HG02884 (cell line): ENCODE data around the gene RANBP1.

ENCODE experiments used
- ATAC-seq: cut with Tn5 transposase; IDR thresholded peaks from one replicate; pipeline ENCODE4 v1.9.1; 2021; ENCODE audit warnings: mild to moderate bottlenecking, moderate library complexity; ENCODE audit not compliant: unreplicated experiment

Gene RANBP1

DNA sequence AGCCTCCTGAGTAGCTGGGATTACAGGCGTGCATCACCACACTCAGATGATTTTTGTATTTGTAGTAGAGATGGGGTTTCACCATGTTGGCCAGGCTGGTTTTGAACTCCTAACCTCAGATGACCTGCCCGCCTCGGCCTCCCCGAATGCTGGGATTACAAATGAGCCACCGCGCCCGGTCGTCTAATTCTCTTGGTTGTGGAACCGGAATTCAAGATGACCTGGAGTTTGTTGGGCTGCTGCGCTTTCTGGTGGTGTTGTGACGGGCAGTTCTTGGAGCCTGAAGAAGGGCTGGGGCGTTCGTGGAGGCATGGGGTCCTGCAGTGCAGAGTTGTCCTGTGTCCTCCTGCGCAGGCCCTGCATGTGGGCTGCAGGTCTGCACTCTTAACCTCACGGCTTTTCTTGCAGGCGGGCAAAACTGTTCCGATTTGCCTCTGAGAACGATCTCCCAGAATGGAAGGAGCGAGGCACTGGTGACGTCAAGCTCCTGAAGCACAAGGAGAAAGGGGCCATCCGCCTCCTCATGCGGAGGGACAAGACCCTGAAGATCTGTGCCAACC lies 6.0 kb downstream of the RANBP1 start:
- ATAC-seq: no peak

DNA sequence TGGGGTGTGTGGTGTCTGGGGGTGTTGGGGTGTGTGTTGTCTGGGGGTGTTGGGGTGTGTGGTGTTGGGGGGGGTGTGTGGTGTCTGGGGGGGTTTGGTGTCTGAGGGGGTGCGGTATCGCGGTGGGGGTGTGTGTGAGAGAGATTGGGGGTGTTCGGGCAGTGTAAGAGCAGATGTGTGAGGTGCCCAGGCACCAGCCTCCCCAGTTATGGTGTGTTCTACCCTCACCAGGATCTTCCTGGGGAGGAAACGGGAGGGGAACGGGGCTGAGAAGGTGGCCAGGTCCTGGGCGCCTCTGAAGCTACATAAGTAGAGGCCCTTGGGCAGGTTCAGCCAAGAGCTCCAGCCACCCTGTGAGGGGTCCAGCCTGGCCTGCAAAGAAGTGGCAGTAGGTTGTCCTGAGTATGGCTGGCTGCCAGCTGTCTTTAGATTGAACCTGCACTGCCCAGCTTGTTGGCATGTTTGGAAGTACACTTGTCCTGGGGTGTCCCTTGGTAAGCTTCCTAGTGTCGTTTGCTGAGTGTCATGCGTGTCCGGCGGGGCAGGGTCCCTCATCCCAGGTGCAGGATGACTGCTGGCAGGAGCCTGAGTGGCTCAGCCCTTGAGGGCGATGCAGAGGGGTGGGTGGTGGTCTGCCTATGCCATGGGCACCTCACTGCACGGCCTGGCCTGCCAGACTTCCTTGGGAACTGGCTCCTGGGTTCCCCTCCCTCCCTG lies 7.6 kb downstream of the RANBP1 start:
- no peak for ATAC-seq

DNA sequence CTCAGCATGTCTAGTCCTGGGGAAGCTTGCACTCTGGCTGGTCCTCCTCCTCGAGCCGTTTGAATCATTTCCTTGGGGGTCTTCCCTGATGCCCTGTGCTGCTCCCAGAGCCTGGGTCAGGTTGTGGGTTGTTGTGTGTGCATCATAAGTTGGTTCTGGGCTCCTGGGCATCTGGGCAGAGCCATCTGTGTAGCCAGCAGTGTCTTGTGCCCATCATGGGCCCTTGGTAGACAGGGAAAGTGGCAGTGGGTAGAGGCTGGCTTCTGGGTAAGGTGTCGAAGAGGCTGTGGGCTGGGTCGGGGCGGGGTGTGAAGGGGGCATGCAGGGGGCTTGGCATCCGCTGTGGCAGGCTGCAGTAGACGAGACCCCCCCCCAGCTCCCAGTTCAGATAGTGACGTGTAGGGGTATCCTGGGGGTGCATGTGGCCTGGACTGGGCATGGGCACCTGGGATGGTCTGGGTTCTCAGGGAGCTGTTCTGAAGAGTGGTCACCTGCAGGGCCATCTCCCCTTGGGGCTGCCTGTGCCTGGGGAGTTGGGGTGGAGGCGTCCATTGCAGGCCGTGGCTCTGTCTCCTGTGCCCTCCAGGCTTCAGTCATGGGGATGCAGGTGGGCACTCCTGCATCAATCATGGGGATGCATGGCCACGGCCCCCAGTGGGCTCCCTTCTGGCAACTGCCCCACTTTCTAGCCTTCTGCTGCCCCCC lies 8.3 kb downstream of the RANBP1 start:
- ATAC-seq: no peak

DNA sequence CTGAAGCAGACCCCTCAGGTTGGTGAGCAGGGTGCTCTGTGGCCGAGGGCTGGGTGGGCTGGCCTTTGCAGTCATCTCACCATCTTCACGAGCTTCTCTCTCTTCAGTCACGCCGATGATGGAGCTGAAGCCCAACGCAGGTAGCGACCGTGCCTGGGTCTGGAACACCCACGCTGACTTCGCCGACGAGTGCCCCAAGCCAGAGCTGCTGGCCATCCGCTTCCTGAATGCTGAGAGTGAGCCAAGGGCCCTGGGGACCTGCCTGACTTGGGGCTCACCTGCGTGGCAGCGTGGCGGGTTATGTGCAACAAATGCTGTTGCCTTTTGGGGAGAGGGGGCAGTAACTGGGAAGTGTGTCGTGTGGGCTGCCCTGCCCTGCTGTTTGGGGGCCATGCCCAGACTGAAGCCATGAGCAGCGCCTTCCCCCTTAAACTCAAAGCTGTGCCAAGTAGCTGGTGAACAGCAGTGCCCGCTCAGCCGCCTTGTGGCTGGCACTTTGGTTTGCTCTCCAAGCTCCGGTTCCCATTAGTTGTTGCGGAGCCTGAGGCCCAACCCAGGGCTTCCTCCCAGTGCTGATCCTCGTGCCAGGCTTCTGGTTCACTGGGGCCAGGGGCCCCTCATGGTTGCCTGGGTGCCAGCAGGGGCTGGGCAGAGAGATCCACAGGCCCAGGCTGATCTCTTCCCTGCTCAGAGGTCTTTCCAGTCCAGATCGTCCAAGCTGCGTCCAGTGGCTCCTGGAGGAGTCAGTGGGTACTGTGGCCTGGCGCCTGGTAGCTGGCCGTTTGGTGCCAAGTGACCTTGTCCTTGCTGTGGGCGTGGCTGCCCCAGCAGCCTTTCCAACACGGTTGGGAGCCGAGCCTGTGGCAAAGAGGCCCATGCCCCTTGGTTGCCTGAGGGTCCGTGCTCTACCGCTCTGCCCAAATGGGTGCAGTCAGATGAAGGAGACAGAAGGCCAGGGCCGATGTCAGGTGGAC lies 9.6 kb downstream of the RANBP1 start:
- no peak for ATAC-seq

DNA sequence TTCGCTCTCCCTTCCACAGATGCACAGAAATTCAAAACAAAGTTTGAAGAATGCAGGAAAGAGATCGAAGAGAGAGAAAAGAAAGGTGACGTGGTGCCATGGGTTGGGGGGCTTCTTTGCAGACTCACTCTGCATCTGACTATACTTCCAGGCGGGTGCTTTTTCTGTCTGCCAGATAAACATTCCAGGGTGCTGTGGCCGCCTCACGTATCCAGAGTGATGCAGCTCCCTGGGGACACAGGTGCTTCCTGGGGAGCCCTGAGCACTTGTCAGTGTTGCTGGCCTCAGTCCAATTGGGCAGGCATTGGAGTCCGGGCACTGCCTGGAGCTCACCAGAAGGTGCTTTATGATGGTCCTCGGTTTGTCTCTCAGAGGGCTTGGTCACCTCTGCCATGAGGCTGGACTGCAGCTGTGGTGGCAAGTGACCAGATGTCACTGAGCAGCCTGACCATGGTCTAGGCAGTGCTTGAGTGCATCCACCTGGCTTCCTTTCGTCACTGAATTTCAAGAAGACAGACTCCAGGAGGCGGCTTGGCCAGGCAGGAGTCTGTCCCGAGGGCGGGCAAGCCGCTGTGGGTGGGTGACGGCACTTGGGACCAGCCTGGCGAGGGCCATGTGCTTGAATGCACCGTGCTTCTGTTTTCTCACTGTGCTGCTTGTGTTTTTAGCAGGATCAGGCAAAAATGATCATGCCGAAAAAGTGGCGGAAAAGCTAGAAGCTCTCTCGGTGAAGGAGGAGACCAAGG lies 10.6 kb downstream of the RANBP1 start:
- ATAC-seq: no peak

DNA sequence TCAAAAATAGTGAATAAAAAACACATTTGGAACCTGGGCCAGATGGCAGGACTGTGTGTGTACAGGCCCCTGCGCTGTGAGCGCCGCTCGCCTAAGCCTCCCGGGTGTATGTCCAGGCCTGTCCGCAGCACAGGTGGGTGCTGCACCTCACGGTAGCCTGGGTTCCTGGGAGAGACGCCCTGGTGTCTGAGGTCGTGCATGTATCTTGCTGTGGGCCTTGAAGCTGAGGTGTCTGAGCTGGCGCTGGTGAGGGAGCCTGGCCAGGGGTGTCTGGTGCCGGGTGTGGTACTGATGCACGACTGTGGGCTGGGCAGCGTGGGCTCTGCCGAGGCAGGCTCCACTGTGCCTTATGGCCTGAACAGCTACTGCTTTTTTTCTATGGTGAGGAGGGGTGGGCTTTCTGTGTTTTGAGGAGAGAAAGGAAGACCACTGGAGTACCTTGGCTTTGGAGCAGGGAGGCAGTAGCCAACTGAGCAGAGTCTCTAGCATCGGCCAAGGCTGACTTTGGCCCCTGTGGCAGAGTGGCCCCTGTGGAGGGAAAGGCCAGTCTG lies 11.5 kb downstream of the RANBP1 start:
- no peak for ATAC-seq

DNA sequence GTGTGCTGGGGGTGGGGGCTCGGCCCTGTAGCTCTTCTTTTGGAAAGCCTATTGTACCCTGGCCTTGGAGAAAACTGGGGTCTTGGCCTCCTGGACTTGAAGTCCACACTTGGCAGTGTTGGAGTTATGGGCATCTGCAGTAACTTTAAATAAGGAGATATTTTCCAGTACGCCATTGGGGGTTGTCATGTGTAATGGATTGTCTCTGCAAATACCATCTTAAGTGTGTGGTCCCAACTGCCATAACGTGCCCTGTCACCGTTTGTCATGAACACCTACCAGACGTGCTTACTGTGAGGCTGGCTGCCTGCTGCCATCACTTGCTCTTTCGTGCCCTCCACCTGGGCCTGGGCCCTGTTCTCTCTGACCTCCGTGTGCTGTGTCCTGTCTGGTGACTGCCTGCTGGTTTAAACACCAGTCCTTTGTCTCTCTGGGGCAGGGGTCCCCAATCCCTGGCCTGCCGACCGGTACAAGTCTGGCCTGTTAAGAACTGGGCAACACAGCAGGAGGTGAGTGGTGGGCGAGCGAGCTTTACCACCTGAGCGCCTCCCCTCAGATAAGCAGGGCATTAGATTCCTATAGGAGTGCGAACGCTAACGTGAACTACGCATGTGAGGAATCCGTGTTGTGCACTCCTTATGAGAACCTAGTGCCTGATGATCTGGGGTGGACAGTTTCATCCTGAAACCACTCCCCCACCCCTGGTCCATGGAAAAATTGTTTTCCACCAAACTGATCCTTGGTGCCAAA lies 12.1 kb downstream of the RANBP1 start:
- ATAC-seq: no peak

DNA sequence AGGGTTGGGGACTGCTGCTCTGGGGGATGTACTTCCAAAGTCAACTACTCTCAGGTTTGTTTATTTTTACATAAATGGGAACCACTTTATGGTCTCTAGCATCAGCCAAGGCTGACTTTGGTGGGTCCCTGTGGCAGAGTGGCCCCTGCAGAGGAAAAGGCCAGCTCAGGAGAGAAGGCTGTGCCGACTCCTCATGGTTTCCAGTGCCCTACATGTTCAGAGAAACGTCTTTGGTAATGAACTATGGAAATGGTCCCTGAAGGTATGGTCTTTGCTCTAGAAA lies 12.7 kb downstream of the RANBP1 start:
- no peak for ATAC-seq

DNA sequence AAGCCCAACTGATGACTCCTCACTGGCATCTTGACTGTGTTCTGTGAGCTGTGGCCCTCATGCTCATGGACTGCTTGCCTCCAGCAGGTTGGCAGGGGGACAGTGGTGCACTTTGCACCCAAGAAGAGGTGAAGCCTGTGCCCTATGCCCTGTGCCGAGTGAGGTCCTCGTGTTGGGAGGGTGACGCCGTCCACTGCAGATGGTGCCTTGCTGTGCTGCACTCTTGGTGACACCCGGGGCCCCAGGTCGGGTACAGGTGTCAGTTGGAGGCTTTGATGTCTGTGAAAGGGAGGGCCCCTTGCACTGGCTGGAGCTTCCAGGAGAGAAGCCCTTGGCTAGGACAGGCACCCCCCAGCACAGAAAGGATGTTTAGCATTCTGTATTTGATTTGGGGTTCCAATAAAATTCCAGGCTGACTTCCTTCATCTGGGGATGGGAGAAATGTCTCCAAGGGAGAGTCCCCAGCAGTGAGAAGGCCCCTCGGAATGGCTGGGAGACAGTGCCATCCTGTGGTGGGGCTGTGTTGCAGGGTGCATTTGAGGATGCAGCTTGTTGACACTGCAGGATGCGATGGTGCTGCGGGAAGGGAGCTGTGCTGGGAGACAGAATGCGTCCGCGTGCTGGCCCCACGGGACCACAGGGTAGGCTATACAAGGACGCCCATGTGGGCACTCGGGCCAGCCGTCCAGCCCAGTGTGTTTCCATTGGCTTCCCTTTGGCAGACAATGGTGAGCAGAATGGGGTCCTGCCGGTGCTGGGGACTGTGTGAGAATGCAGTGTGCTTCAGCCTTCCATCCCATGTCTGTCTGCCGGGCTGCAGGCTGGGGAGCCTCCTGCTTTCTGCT lies 13.2 kb downstream of the RANBP1 start:
- ATAC-seq: no peak

DNA sequence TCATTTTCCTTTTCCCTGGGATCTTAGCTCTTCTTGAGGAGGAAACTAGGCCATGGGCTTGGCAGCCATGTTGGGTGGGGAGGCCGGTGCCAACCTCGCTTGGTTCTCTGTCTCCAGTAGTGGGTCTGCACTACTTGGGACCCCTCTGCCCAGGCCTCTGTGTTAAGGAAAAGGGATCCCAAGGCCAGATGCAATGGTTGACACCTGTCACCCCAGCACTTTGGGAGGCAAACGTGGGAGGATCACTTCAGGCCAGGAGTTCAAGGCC lies 13.8 kb downstream of the RANBP1 start:
- no peak for ATAC-seq

DNA sequence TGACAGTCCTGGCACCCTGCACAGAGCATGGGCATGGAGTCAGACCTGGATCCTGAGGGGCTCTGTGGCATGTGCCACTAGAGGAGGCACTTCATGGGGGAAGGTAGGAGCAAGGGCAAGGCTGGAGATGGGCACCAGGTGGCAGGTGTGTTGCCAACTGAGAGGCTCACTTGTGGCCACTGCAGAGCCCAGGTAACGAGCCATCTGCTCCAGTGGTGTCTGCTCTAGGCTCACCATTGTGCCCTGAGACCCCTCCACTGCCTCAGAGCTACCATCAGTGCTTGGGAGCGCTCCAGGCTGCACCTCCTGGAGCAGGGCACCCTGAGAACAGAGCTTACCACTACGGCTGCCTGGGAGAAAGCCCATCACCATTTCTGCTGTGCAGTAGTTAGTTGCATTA lies 14.4 kb downstream of the RANBP1 start:
- no peak for ATAC-seq

DNA sequence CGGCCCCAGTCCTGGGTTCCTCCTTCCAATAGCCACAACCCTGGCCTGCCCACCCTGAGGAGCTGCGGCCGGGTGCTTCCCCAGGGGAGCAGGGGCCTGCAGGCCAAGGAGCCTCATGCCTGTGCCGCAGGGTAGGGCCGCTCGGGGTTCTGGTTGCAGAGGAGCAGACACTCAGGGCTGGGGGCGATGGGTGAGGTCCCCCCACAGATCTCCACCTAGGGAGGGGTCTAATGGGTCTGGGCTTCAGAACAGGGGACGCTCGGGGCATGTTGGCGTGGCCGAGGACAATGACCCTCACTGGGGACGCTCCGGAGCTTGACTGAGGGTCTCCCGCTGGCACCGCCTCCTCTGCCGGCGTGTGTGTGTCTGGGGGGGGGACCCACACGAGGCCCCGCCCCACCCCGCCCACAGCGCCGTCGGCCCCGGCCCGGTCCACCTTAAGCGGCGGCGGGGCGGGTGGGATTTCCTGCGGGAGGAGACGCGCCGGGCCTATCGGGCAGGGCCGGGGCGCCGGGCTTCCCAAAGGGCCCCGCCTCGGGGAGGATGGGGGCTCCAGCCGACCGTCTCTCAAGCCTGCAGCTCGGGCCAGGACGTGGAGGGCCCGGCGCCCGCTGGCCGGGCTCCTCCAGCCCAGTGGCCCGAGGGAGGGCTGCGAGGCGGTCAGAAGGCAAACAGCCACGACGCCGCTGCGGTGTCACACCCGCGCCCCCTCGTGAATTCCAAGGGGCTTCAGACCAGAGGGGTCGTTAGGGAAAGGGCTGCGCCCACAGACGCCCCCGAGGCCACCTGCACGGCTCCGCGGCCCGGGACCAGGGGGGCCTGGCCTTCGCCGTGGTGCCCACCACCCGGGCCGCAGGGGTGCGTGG lies 15.1 kb downstream of the RANBP1 start:
- ATAC-seq: peak; percentile 42

DNA sequence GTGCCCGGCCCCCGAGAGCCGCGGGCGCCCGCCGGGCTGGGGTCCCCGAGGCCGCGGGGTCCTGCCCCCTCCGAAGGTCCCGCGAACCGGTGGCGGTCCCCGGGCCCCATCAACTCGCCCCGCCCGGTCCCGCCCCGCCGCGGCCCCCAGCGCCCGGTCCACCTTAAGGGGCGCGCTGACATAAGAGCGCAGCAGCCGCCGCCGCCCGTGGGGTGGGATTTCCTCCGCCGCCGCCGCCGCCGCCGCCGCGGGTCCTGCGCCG lies 15.6 kb downstream of the RANBP1 start, which contains the start of gene ZDHHC8:
Gene ZDHHC8, plus strand, starts transcription at position 208 of the 262 bp plus-strand sequence. CDS start 144 bp downstream, outside the sequence.
- ATAC-seq: peak; percentile 45

DNA sequence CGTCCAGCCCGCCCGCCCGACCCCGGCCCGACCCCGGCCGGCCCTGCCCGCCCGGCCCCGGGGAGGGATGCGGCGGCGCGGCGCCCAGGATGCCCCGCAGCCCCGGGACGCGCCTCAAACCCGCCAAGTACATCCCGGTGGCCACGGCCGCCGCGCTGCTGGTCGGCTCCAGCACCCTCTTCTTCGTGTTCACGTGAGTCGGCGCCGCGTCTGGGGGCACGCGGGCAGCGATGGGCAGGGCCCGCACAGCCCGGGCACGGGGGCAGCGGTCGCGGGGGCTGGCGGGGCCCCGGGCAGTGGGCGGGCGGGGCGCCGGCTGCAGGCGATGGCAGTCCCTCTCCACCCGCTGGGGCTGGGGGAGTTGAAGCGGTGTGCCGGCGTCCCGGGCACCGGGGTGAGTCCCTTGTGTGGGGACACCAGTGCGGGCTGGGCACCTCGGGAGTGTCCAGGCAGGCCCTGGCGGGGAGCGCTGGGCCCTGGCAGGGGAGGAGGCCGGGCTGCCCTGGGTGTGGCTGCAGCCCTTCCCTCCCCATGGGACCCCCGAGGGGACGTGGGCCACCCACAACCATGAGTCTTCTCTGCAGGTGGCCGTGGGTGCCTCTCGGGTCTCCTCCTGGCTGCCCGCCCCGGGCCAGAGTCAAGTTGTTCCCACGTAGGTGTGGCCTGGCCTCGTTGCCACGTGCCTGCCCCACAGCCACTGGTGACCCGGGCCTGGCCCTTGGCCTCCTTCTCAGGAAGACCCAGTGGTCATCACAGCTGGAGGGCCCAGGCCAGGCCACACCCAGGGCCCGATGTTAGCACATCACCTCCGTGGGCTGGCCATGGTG lies 16.2 kb downstream of the RANBP1 start:
- no peak for ATAC-seq

DNA sequence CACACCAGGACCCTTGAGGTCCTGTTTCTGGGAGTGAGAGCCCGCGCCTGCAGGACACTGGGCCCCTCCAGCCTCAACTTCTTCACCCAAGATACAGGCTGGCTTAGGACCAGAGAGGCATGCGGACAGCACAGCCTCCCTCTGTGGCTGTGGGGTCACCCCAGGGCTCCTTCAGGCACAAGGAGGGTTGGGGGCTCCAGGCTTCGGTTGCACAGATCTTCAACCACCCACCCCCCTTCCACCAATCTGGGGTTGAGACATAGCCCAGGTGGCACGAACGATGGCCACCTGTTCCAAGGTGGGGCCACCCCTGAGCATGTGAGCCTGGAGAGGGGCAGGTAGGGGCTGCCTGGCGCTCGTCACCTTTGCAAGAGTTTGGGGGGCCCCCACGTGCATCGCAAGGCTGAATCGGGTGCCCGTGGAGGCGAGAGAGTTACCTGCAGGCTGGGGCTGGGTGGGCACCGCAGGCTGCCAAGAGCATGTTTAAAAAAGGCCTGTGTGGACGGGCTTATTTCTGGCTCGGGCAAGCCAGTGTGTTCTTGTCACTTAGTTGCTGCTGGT lies 16.9 kb downstream of the RANBP1 start:
- no peak for ATAC-seq

DNA sequence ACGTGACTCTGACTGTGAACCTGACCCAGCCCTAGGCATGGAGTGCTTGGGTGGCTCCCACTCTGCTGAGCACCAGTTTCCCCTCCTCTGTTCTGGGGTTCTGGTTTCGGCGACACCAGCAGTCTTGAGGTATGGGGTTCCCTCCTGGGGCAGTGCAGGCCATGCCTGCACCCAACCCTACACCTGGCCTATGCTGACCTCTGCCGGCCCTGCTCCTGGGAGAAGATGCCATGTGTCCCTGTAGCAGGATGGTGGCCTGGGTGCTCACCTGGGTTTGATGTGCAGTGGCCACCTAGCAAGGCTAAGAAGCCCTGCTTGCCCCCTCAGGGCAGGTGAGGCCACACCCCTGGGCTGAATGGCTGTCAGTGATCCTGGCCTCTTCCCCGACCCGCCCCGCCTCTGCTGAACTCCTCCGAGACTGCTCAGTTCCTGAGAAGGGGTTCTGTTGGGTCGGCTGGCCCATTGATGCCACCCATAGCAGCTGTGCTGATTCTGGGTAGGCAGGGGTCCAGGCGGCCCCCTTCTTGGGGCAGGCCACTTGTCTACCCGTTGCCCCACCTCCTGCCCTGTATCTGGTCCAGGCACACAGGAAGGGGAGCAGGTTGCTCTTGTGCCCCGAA lies 18.1 kb downstream of the RANBP1 start:
- ATAC-seq: no peak

DNA sequence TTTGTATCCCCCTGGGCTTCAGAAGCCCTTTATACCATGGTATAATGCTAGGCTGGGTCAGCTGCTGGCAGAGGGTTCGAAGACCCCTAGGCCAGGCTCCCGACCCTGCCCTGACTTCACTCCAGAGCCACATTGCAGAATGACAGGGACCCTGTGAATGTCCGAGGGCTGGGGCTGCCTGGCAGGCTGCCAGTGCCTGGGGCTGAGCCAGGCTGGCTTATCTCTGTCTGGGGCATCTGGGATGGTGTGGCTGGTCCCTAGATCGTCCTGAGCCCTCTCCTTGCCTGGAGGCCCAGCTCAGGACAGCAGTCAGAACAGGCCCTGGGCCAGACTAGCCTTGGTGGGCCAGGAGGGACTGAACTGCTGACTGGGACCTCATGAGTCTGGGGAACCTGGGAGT lies 19.4 kb downstream of the RANBP1 start:
- no peak for ATAC-seq
